Loucy (cell line): ENCODE data around the gene SPINT3.

Experiments used
- H2AFZ ChIP-seq: fragments of 200-600 bp; sonication (generic); 2 replicates; pipeline ENCODE4 v1.6.0; 2016; ENCODE audit warnings: antibody characterized with exemption, mild to moderate bottlenecking, low read length, moderate library complexity
- H3F3A ChIP-seq: fragments of 200-600 bp; 2 replicates; pipeline ENCODE4 v1.6.0; 2016; ENCODE audit warnings: antibody characterized with exemption, low read depth, mild to moderate bottlenecking
- H3K27me3 ChIP-seq: fragments of 200-600 bp; sonication (generic); 2 replicates; pipeline ENCODE4 v1.6.1; 2014; ENCODE audit warnings: low read length, mild to moderate bottlenecking; ENCODE audit not compliant: insufficient read depth, poor library complexity, severe bottlenecking
- H3K36me3 ChIP-seq: fragments of 200-600 bp; sonication (generic); 2 replicates; pipeline ENCODE4 v1.6.1; 2016; ENCODE audit warnings: low read length; ENCODE audit not compliant: insufficient read depth
- H3K4me1 ChIP-seq: fragments of 200-600 bp; sonication (generic); 2 replicates; pipeline ENCODE4 v1.5.1; 2014; ENCODE audit warnings: low read length, mild to moderate bottlenecking; ENCODE audit not compliant: insufficient read depth, poor library complexity, severe bottlenecking
- H3K4me2 ChIP-seq: fragments of 200-600 bp; sonication (generic); 2 replicates; pipeline ENCODE4 v1.6.0; 2014; ENCODE audit warnings: antibody characterized with exemption, low read length, low read depth, mild to moderate bottlenecking; ENCODE audit not compliant: poor library complexity, severe bottlenecking
- H3K4me3 ChIP-seq: fragments of 200-600 bp; sonication (generic); 2 replicates; pipeline ENCODE4 v1.5.1; 2014; ENCODE audit warnings: low read length, mild to moderate bottlenecking, mixed read lengths; ENCODE audit not compliant: poor library complexity, severe bottlenecking
- H3K79me2 ChIP-seq: fragments of 200-600 bp; sonication (generic); 2 replicates; pipeline ENCODE4 v1.6.1; 2014; ENCODE audit warnings: low read length; ENCODE audit not compliant: insufficient read depth
- H3K9ac ChIP-seq: fragments of 200-600 bp; sonication (generic); 2 replicates; pipeline ENCODE4 v1.6.0; 2014; ENCODE audit warnings: mild to moderate bottlenecking, low read depth, low read length, moderate library complexity; ENCODE audit not compliant: poor library complexity, severe bottlenecking
- H3K9me2 ChIP-seq: fragments of 200-600 bp; sonication (generic); replicated peaks from 2 replicates; pipeline ENCODE4 v1.6.1; 2016; ENCODE audit warnings: low read depth, low read length, mixed read lengths
- H3K9me3 ChIP-seq: fragments of 200-600 bp; sonication (generic); 2 replicates; pipeline ENCODE4 v1.6.1; 2014; ENCODE audit warnings: mild to moderate bottlenecking, antibody characterized with exemption, low read length, low read depth; ENCODE audit not compliant: insufficient read depth
- H4K20me1 ChIP-seq: fragments of 200-600 bp; sonication (generic); 2 replicates; pipeline ENCODE4 v1.6.0; 2014; ENCODE audit warnings: antibody characterized with exemption, low read length, mild to moderate bottlenecking; ENCODE audit not compliant: insufficient read depth, poor library complexity, severe bottlenecking
- EZH2phosphoT487 ChIP-seq: fragments of 200-600 bp; IDR thresholded peaks from 2 replicates; pipeline ENCODE4 v1.6.1; 2018; ENCODE audit warnings: antibody characterized with exemption, mild to moderate bottlenecking, moderate library complexity, borderline replicate concordance
- TF ChIP-seq, protein P1 (sequence below): fragments of 200-600 bp; sonication (generic); conservative IDR thresholded peaks from 2 replicates; pipeline ENCODE4 v1.5.1; 2014; ENCODE audit warnings: mild to moderate bottlenecking, antibody characterized with exemption, low read length

Gene SPINT3

DNA sequence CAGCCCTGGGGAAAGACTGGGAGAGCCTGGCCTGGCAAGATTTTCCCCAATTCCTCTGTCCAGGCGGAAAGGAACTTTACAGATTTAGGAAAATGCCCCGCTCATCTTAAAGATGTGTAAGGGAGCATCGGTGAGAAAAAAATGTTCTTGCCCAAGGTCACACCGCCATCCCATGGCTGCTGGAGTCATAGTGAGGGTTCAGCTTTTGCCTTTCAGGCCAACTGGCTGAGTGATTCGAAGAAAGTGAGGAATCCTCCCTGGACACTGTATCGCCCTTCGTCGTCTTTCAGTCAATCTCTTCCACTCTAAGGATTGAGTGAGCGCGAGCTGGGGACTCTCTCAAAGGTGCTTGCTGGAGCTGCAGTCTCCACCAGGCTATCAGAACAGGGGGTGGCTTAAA lies 44.5 kb downstream of the SPINT3 start:
- H3K4me2 ChIP-seq, result no peak overlapping the region
- H3K9me2 ChIP-seq, result no peaks in the 10 kb centered on the region
- no peaks in the 10 kb centered on the region for H3K36me3 ChIP-seq
- no peaks in the 10 kb centered on the region for H3K79me2 ChIP-seq
- no peak overlapping the region for H3K4me3 ChIP-seq
- H3K9ac ChIP-seq, result no peak overlapping the region
- no peaks in the 10 kb centered on the region for H3K9me3 ChIP-seq
- H3K4me1 ChIP-seq, result no peaks in the 10 kb centered on the region
- TF ChIP-seq, protein P1, sequence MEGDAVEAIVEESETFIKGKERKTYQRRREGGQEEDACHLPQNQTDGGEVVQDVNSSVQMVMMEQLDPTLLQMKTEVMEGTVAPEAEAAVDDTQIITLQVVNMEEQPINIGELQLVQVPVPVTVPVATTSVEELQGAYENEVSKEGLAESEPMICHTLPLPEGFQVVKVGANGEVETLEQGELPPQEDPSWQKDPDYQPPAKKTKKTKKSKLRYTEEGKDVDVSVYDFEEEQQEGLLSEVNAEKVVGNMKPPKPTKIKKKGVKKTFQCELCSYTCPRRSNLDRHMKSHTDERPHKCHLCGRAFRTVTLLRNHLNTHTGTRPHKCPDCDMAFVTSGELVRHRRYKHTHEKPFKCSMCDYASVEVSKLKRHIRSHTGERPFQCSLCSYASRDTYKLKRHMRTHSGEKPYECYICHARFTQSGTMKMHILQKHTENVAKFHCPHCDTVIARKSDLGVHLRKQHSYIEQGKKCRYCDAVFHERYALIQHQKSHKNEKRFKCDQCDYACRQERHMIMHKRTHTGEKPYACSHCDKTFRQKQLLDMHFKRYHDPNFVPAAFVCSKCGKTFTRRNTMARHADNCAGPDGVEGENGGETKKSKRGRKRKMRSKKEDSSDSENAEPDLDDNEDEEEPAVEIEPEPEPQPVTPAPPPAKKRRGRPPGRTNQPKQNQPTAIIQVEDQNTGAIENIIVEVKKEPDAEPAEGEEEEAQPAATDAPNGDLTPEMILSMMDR, result no peak
- no peak overlapping the region for H2AFZ ChIP-seq
- H4K20me1 ChIP-seq, result no peaks in the 10 kb centered on the region
- H3F3A ChIP-seq, result no peaks in the 10 kb centered on the region
- H3K27me3 ChIP-seq, result no peaks in the 10 kb centered on the region

DNA sequence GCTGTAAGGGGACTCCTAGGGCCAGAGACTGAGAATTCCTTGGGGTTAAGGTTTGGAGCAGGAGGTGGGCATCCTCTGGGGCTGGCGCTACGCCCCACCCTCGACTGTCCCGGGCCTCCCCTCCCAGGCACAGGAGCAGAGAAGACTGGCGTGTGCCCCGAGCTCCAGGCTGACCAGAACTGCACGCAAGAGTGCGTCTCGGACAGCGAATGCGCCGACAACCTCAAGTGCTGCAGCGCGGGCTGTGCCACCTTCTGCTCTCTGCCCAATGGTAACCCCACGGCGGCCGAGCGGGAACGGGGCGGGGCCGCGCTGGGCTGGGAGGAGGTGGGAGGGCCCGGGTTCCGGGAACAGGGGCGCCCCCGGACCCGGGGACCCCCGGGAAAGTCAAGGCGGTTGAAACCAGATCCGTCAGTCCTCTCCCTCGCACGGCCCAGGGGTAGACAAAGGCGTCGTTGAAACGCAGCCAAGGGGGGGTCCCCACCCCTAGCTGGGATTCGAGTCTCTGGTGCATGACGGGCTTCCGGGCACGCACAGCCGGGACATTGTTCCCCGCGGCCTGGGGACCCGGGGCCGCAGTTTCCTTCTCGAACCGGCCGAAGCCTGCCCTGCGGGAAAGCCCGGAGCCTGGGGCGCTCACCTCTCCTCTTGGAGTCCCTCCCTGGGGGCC lies 45.0 kb downstream of the SPINT3 start:
- H3K9me2 ChIP-seq, result no peaks in the 10 kb centered on the region
- H3F3A ChIP-seq, result no peaks in the 10 kb centered on the region
- no peak overlapping the region for H3K4me3 ChIP-seq
- H4K20me1 ChIP-seq, result no peaks in the 10 kb centered on the region
- no peaks in the 10 kb centered on the region for H3K36me3 ChIP-seq
- H3K4me2 ChIP-seq, result no peak overlapping the region
- TF ChIP-seq, protein P1, result no peak
- TF ChIP-seq EZH2phosphoT487, result no peak
- H3K9ac ChIP-seq, result no peak overlapping the region
- H3K9me3 ChIP-seq, result no peaks in the 10 kb centered on the region
- no peak overlapping the region for H2AFZ ChIP-seq
- H3K79me2 ChIP-seq, result no peaks in the 10 kb centered on the region
- no peaks in the 10 kb centered on the region for H3K4me1 ChIP-seq
- H3K27me3 ChIP-seq, result no peaks in the 10 kb centered on the region

DNA sequence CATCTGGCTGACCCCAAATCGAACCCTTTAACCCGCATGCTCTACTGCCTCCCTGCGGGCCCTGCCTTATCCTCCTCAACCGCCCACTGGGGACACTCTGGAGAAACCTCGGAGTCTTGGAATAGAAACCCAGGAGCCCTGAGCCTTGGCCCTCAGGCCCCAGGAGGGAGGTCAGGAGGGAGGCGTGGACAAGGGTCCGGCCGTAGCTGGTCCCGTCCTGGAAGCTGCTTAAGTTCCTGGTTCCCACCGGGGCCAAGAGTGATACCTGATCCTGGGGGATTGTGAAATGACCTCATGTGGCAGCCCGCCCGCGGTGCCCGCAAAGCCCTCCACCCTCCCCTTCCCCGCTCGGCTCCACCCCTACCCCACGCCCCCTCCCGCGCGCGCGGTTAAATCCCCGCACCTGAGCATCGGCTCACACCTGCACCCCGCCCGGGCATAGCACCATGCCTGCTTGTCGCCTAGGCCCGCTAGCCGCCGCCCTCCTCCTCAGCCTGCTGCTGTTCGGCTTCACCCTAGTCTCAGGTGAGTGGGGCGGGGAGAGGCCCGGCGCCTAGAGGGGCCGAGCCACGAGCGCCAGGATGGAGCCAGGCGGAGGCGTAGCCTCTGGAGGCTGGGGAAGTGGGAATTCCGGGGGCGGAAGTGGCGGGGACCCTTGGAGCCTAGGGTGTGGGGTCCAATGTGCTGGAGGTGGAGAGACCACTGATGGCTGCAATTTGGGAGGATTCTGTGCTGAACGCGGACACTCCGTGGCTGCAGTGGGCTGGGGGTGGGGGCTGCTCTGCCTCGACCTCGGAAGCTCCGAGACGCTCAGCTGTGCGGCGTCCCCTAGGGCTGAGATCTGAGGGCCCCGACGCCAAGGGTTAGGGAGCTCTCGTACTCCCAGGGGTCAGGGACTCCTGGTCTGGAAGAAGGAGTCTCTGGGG lies 45.8 kb downstream of the SPINT3 start, which contains the start of gene WFDC2:
Gene WFDC2 (plus strand): TSS at position 418 of the 926 bp plus-strand sequence. CDS start 29 bp downstream, at position 447.
- Histone ChIP-seq H4K20me1 (no peaks in the 10 kb centered on the region), H3K9ac (no peak within 1 kb of the TSS), H3K79me2 (no peaks in the 10 kb centered on the region), H3K27me3 (no peaks in the 10 kb centered on the region), H3K36me3 (no peaks in the 10 kb centered on the region), H3K4me3 (no peak within 1 kb of the TSS), H3F3A (no peaks in the 10 kb centered on the region), H3K9me2 (no peaks in the 10 kb centered on the region), H3K4me1 (no peaks in the 10 kb centered on the region), H3K4me2 (no peak within 1 kb of the TSS), H2AFZ (no peak within 1 kb of the TSS), H3K9me3 (no peaks in the 10 kb centered on the region)
- TF ChIP-seq EZH2phosphoT487, result no peak
- TF ChIP-seq, protein P1, result no peak
